Measurements from ENCODE around the gene TUT4. TPM values are rescaled to one million over a fixed set of nuclear protein-coding genes. Genes with fewer than 3 reads are reported as not detected.

TUT4 gene
- total RNA-seq, 2 donors from 2014 or later, result 38.2 to 67.2 TPM

DNA sequence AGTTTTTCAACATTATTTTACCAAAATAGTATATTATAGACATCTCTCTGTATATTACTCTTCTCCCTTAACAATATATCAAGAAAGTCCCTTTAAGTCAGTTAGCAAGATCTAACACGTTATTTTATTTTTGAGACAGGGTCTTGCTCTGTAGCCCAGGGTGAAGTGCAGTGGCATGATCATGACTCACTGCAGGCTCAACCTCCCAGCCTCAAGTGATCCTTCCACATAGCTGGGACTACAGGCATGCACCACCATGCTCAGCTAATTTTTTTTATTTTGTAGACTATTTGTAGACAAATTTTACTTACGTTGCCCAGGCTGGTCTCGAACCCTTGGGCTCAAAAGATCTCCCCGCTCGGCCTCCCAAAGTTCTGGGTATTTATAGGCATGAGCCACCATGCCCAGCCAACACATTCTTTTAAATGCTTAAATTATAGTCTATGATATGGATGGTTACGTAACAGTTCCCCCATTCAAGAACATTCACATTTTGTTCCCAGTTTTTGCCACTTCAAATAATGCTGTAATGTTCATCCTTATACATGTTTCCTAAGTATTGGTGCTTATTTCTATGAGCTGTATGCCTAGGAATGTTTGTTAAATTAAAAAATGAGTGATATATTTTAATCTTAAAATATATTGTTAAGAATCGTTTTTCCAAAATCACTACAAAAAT is 70.4 kb downstream of the TUT4 start:
- Histone ChIP-seq H3K36me3 (no peaks in the 10 kb centered on the region), H3K27ac (no peak overlapping the region), H3K4me1 (ENCODE audit: control insufficient read depth in 1 of 2, low read depth in 2 of 2) (no peaks in the 10 kb centered on the region), H3K9me3 (no peaks in the 10 kb centered on the region), H3K4me3 (no peak overlapping the region), H3K27me3 (replicated peaks; ENCODE audit: insufficient read depth) (no peaks in the 10 kb centered on the region)
- ATAC-seq (ENCODE audit: insufficient number of reproducible peaks, low FRiP score, low read depth) (no peak), DNase-seq (ENCODE audit: low spot score) (no peak)
- TF ChIP-seq, protein P1, sequence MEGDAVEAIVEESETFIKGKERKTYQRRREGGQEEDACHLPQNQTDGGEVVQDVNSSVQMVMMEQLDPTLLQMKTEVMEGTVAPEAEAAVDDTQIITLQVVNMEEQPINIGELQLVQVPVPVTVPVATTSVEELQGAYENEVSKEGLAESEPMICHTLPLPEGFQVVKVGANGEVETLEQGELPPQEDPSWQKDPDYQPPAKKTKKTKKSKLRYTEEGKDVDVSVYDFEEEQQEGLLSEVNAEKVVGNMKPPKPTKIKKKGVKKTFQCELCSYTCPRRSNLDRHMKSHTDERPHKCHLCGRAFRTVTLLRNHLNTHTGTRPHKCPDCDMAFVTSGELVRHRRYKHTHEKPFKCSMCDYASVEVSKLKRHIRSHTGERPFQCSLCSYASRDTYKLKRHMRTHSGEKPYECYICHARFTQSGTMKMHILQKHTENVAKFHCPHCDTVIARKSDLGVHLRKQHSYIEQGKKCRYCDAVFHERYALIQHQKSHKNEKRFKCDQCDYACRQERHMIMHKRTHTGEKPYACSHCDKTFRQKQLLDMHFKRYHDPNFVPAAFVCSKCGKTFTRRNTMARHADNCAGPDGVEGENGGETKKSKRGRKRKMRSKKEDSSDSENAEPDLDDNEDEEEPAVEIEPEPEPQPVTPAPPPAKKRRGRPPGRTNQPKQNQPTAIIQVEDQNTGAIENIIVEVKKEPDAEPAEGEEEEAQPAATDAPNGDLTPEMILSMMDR (IDR thresholded peaks at IDR 0.05), result no peak

DNA sequence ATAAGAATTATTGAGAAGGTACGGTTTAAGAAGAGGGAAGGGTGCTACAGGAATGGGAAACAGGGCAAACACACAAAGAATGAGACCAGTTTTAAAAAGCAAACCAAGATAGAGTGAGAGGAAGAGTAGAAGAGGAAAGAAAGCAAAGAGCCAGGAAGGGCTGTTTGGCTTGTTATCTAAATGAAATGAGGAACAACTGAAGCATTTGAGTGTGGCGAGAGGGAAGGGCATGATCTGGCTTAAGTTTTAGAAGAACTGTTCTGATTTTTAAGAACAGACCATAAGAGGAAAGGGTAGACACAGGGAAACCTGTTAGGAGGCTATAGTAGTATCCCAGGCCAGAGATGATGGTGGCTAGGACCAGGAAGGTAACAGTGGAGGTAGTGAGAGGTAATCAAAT is 73.8 kb downstream of the TUT4 start:
- H3K36me3 ChIP-seq, result no peaks in the 10 kb centered on the region
- no peaks in the 10 kb centered on the region for H3K27me3 ChIP-seq (replicated peaks; ENCODE audit: insufficient read depth)
- H3K9me3 ChIP-seq, result no peaks in the 10 kb centered on the region
- ATAC-seq (ENCODE audit: insufficient number of reproducible peaks, low FRiP score, low read depth) (no peak), DNase-seq (ENCODE audit: low spot score) (no peak)
- TF ChIP-seq, protein P1 (IDR thresholded peaks at IDR 0.05), result no peak
- H3K4me1 ChIP-seq (ENCODE audit: control insufficient read depth in 1 of 2, low read depth in 2 of 2), result no peaks in the 10 kb centered on the region
- H3K27ac ChIP-seq, result no peak overlapping the region
- H3K4me3 ChIP-seq, result no peak overlapping the region

DNA sequence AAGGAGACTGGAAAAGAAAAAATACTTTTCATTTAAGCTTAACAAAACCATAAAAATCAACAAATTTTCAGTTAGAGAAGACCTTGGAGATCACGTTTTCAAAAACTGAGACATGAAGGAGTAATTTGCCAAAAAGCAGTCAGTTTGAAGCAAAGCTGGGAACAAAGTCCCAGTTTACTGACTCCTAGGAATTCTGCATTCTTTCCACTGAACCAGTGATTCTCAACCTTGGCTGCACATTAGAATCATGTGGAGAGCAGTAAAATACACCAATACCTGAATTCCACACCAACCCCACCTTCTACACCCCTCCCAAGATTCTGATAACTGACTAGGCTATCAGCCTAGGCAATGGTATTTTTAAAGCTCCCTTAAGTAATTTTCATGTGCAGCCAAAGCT is 75.0 kb downstream of the TUT4 start:
- TF ChIP-seq, protein P1 (IDR thresholded peaks at IDR 0.05), result no peak
- DNase-seq (ENCODE audit: low spot score) (no peak), ATAC-seq (ENCODE audit: insufficient number of reproducible peaks, low FRiP score, low read depth) (no peak)
- H3K27me3 ChIP-seq (replicated peaks; ENCODE audit: insufficient read depth), result no peaks in the 10 kb centered on the region
- no peak overlapping the region for H3K27ac ChIP-seq
- no peaks in the 10 kb centered on the region for H3K4me1 ChIP-seq (ENCODE audit: control insufficient read depth in 1 of 2, low read depth in 2 of 2)
- H3K36me3 ChIP-seq, result no peaks in the 10 kb centered on the region
- no peak overlapping the region for H3K4me3 ChIP-seq
- no peaks in the 10 kb centered on the region for H3K9me3 ChIP-seq

DNA sequence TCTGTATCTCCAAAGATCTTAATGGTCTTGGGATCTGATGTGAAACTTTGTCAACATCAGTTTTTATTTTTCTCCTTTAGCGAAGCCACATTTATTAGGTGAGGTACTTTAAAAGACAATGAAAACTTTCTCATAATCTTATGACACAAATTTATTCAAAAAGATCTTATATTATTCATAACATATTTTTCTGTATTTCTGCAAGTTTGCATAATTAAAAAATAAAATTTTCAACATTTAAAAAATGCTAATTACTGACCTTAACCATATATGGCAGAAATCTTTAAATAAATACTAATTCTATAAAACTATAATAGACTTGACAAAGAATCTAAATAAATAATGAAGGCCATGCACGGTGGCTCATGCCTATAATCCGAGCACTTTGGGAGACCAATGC is 75.9 kb downstream of the TUT4 start:
- peaks cover 2% of the 10 kb centered on the region for H3K36me3 ChIP-seq
- no peak for ATAC-seq (ENCODE audit: insufficient number of reproducible peaks, low FRiP score, low read depth)

DNA sequence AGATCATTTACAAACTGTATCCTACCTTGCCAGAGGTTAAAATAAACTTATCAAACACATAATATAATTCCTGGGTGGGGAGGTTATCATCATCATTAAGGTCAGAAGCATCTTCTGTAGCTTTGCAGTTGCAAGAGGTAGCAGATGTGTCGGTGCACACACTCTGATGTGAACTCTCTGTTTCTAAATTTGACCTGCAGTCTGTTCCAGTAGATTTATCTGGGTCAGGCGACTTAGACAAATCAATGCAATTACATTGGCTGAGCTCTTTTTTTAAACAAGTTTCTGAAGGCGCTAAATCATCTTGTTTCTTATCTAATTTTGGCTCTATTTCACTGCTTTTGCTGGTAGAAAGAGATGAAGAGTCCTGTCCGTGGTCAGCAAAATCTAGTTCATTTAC is 78.1 kb downstream of the TUT4 start:
- Histone ChIP-seq H3K9me3 (no peaks in the 10 kb centered on the region), H3K4me3 (no peak overlapping the region), H3K4me1 (ENCODE audit: control insufficient read depth in 1 of 2, low read depth in 2 of 2) (no peaks in the 10 kb centered on the region), H3K27me3 (replicated peaks; ENCODE audit: insufficient read depth) (no peaks in the 10 kb centered on the region), H3K36me3 (peaks cover 6% of the 10 kb centered on the region), H3K27ac (no peak overlapping the region)
- ATAC-seq (ENCODE audit: insufficient number of reproducible peaks, low FRiP score, low read depth), result no peak
- TF ChIP-seq, protein P1 (IDR thresholded peaks at IDR 0.05), result no peak
- no peak for DNase-seq (ENCODE audit: low spot score)

More for the DNA sequence above, 75.9 kb downstream of the TUT4 start:
- no peaks in the 10 kb centered on the region for H3K4me1 ChIP-seq (ENCODE audit: control insufficient read depth in 1 of 2, low read depth in 2 of 2)
- TF ChIP-seq, protein P1 (IDR thresholded peaks at IDR 0.05), result no peak
- H3K27ac ChIP-seq, result no peak overlapping the region
- H3K9me3 ChIP-seq, result no peaks in the 10 kb centered on the region
- H3K4me3 ChIP-seq, result no peak overlapping the region
- no peaks in the 10 kb centered on the region for H3K27me3 ChIP-seq (replicated peaks; ENCODE audit: insufficient read depth)
- no peak for DNase-seq (ENCODE audit: low spot score)
